Smooth muscle cell (in vitro differentiated cells): ENCODE measurements around the gene DRC7. TPM values are rescaled to one million over a fixed set of nuclear protein-coding genes. Genes with fewer than 3 reads are reported as not detected.

ENCODE experiments used
- DNase-seq: peaks from one replicate; lab custom pipeline; 2025; ENCODE audit not compliant: unreplicated experiment; lab: John Stamatoyannopoulos, UW
- H2AFZ ChIP-seq: fragments of 200-600 bp; sonication (generic); 2 replicates; pipeline ENCODE4 v1.6.0; 2016; ENCODE audit warnings: antibody characterized with exemption, low read depth, mild to moderate bottlenecking
- H3F3A ChIP-seq: fragments of 200-600 bp; sonication (generic); 2 replicates; pipeline ENCODE4 v1.6.0; 2017; ENCODE audit warnings: antibody characterized with exemption, low read depth
- H3K27ac ChIP-seq: fragments of 200-600 bp; sonication (generic); 2 replicates; pipeline ENCODE4 v1.5.1; 2016; ENCODE audit warnings: low read depth, mild to moderate bottlenecking
- H3K27me3 ChIP-seq: fragments of 200-600 bp; sonication (generic); 2 replicates; pipeline ENCODE4 v1.6.1; 2016; ENCODE audit warnings: low read depth, mild to moderate bottlenecking
- H3K36me3 ChIP-seq: fragments of 200-600 bp; sonication (generic); 2 replicates; pipeline ENCODE4 v1.5.1; 2016; ENCODE audit warnings: low read depth
- H3K4me1 ChIP-seq: fragments of 200-600 bp; sonication (generic); 2 replicates; pipeline ENCODE4 v1.5.1; 2016; ENCODE audit warnings: low read depth
- H3K4me2 ChIP-seq: fragments of 200-600 bp; sonication (generic); 2 replicates; pipeline ENCODE4 v1.6.0; 2016; ENCODE audit warnings: mild to moderate bottlenecking
- H3K4me3 ChIP-seq: fragments of 200-600 bp; sonication (generic); 2 replicates; pipeline ENCODE4 v1.5.1; 2016; ENCODE audit warnings: mild to moderate bottlenecking
- H3K79me2 ChIP-seq: fragments of 200-600 bp; sonication (generic); 2 replicates; pipeline ENCODE4 v1.6.0; 2016; ENCODE audit warnings: low read depth, mild to moderate bottlenecking
- H3K9ac ChIP-seq: fragments of 200-600 bp; sonication (generic); 2 replicates; pipeline ENCODE4 v1.6.0; 2016; ENCODE audit warnings: low read depth
- H3K9me3 ChIP-seq: fragments of 200-600 bp; sonication (generic); replicated peaks from 2 replicates; pipeline ENCODE4 v1.5.1; 2016; ENCODE audit warnings: low read depth
- H4K20me1 ChIP-seq: fragments of 200-600 bp; sonication (generic); 2 replicates; pipeline ENCODE4 v1.6.0; 2016; ENCODE audit warnings: low read depth
- WGBS: methylation state at CpG from one replicate; pipeline ENCODE4 v1.1.7; 2016; ENCODE audit warnings: low lambda C conversion rate; 5-methylcytosine and 5-hydroxymethylcytosine counted together
- polyA plus RNA-seq: library from polyadenylated mRNA; unstranded; fragments of >200 nt; fragmentation: Nextera tagmentation; extraction: Ambion mirVana; gene quantifications from 2 replicates; pipeline ENCODE4 v1.2.1, GENCODE V29; 2016
- total RNA-seq: library from RNA; depleted of rRNA; stranded (reverse); fragments of >200 nt; gene quantifications from 2 replicates; pipeline ENCODE4 v1.2.3, GENCODE V29; 2014
- TF ChIP-seq, protein P1 (sequence below): fragments of 200-600 bp; sonication (generic); IDR thresholded peaks from 2 replicates; pipeline ENCODE4 v1.5.1; 2017; ENCODE audit warnings: borderline replicate concordance, mild to moderate bottlenecking, antibody characterized with exemption; ENCODE audit not compliant: insufficient read depth, poor library complexity, severe bottlenecking

Gene DRC7
- total and polyA plus RNA-seq, 2 experiments from 2014 or later, result 0.94 TPM; not detected in 1

- Histone ChIP-seq H3K79me2 (no peaks in the 10 kb centered on the region), H3K36me3 (no peaks in the 10 kb centered on the region), H4K20me1 (no peaks in the 10 kb centered on the region), H3K4me3 (no peak overlapping the region), H3K4me2 (no peak overlapping the region), H3K9me3 (no peaks in the 10 kb centered on the region), H3F3A (no peaks in the 10 kb centered on the region), H3K9ac (no peak overlapping the region), H3K27me3 (no peaks in the 10 kb centered on the region), H3K27ac (no peak overlapping the region), H2AFZ (no peak overlapping the region), H3K4me1 (no peaks in the 10 kb centered on the region)
- 70% methylated on average over 4 of the region's 4 CpGs for WGBS
- DNase-seq, result no peak
- TF ChIP-seq, protein P1, sequence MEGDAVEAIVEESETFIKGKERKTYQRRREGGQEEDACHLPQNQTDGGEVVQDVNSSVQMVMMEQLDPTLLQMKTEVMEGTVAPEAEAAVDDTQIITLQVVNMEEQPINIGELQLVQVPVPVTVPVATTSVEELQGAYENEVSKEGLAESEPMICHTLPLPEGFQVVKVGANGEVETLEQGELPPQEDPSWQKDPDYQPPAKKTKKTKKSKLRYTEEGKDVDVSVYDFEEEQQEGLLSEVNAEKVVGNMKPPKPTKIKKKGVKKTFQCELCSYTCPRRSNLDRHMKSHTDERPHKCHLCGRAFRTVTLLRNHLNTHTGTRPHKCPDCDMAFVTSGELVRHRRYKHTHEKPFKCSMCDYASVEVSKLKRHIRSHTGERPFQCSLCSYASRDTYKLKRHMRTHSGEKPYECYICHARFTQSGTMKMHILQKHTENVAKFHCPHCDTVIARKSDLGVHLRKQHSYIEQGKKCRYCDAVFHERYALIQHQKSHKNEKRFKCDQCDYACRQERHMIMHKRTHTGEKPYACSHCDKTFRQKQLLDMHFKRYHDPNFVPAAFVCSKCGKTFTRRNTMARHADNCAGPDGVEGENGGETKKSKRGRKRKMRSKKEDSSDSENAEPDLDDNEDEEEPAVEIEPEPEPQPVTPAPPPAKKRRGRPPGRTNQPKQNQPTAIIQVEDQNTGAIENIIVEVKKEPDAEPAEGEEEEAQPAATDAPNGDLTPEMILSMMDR, result no peak
Observed at GRCh38 chr16:57686577-57686976, 8.0 kb upstream of the DRC7 start.

DNA sequence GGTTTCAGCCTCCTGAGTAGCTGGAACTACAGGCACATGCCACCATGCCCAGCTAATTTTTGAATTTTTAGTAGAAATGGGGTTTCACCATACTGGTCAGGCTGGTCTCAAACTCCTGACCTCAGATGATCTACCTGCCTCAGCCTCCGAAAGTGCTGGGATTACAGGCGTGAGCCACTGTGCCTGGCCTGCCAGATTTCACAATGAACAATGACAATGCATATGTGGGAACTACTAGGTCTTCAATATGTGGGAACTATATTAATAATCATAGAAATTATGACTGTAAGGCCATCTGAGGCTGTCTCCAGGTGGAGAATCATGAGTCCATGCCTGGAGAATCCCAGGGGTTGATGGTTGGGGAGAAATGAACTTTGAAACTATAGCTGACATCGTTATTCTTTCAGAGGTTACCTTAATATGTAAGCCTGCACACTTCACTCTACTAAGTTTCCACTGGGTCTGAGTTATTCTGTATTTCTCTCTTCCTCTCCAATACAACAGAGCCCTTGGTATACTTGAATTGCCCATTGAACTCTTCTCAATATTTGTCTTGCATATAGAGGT lies 7.2 kb upstream of the DRC7 start:
- Histone ChIP-seq H3K4me3 (no peak overlapping the region), H4K20me1 (no peaks in the 10 kb centered on the region), H3K4me1 (no peaks in the 10 kb centered on the region), H3K79me2 (no peaks in the 10 kb centered on the region), H3F3A (no peaks in the 10 kb centered on the region), H3K9ac (no peak overlapping the region), H3K27me3 (no peaks in the 10 kb centered on the region), H3K9me3 (no peaks in the 10 kb centered on the region), H3K36me3 (no peaks in the 10 kb centered on the region), H3K4me2 (no peak overlapping the region), H3K27ac (no peak overlapping the region), H2AFZ (no peak overlapping the region)
- no peak for DNase-seq
- WGBS, result 92% methylated on average over 3 of the region's 3 CpGs
- TF ChIP-seq, protein P1, result no peak

- H3F3A ChIP-seq, result no peaks in the 10 kb centered on the region
- TF ChIP-seq, protein P1, result no peak
- WGBS, result 87% methylated on average over 4 of the region's 4 CpGs
- no peaks in the 10 kb centered on the region for H4K20me1 ChIP-seq
- no peaks in the 10 kb centered on the region for H3K4me1 ChIP-seq
- no peak overlapping the region for H3K4me2 ChIP-seq
- no peak overlapping the region for H2AFZ ChIP-seq
- no peaks in the 10 kb centered on the region for H3K36me3 ChIP-seq
- H3K79me2 ChIP-seq, result no peaks in the 10 kb centered on the region
- no peak overlapping the region for H3K4me3 ChIP-seq
- no peak overlapping the region for H3K27ac ChIP-seq
- no peak for DNase-seq
- no peak overlapping the region for H3K9ac ChIP-seq
- H3K27me3 ChIP-seq, result no peaks in the 10 kb centered on the region
- no peaks in the 10 kb centered on the region for H3K9me3 ChIP-seq
Observed at GRCh38 chr16:57688487-57688986, 6.1 kb upstream of the DRC7 start.
